DND-41 (cell line): ENCODE measurements around the gene CCL24.

ENCODE experiments used
- EZH2 ChIP-seq: IDR thresholded peaks from 3 replicates; pipeline ENCODE4 v1.6.1; 2012; ENCODE audit warnings: borderline replicate concordance, low read depth, mild to moderate bottlenecking, moderate library complexity, low read length, inconsistent platforms; ENCODE audit not compliant: severe bottlenecking
- TF ChIP-seq, protein P1 (sequence below): IDR thresholded peaks from 2 replicates; pipeline ENCODE4 v1.5.1; 2012; ENCODE audit warnings: borderline replicate concordance, low read length, moderate library complexity, mild to moderate bottlenecking; ENCODE audit not compliant: poor library complexity, severe bottlenecking; ENCODE audit errors: extremely low read depth

DNA sequence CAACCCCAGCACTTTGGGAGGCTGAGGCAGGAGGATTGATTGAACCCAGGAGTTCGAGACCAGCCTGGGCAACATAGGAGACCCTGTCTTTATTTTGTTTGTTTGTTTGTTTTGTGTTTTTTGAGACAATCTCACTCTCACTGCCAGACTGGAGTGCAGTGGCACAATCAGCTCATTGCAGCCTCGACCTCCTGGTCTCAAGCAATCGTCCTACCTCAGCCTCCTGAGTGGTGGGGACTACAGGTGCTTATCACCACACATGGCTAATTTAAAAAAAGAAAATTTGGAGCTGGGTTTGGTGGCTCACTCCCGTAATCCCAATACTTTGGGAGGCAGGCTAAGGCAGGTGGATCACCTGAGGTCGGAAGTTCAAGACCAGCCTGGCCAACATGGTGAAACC is 30.6 kb upstream of the CCL24 start:
- TF ChIP-seq, protein P1, sequence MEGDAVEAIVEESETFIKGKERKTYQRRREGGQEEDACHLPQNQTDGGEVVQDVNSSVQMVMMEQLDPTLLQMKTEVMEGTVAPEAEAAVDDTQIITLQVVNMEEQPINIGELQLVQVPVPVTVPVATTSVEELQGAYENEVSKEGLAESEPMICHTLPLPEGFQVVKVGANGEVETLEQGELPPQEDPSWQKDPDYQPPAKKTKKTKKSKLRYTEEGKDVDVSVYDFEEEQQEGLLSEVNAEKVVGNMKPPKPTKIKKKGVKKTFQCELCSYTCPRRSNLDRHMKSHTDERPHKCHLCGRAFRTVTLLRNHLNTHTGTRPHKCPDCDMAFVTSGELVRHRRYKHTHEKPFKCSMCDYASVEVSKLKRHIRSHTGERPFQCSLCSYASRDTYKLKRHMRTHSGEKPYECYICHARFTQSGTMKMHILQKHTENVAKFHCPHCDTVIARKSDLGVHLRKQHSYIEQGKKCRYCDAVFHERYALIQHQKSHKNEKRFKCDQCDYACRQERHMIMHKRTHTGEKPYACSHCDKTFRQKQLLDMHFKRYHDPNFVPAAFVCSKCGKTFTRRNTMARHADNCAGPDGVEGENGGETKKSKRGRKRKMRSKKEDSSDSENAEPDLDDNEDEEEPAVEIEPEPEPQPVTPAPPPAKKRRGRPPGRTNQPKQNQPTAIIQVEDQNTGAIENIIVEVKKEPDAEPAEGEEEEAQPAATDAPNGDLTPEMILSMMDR = no peak
- no peak for TF ChIP-seq EZH2
